Posterior cingulate gyrus (tissue), 11 donors: ENCODE data around the gene TBX2.
A peak's percentile ranks its signal among the peaks of the same experiment; 100 is the strongest.

ENCODE experiments used
- DNase-seq, 10 donors: peaks; one replicate each; pipeline versions ENCODE4 v3.0.0 to v3.0.0-alpha.2; 2020 to 2021; ENCODE audit warnings: mixed read lengths in 3 of 10
- intact Hi-C: fragments of 100-400 bp; cut with DNase I; formaldehyde crosslinking; loops from one replicate; pipeline ENCODE4 v1.15.1; 2023

TBX2 gene

DNA sequence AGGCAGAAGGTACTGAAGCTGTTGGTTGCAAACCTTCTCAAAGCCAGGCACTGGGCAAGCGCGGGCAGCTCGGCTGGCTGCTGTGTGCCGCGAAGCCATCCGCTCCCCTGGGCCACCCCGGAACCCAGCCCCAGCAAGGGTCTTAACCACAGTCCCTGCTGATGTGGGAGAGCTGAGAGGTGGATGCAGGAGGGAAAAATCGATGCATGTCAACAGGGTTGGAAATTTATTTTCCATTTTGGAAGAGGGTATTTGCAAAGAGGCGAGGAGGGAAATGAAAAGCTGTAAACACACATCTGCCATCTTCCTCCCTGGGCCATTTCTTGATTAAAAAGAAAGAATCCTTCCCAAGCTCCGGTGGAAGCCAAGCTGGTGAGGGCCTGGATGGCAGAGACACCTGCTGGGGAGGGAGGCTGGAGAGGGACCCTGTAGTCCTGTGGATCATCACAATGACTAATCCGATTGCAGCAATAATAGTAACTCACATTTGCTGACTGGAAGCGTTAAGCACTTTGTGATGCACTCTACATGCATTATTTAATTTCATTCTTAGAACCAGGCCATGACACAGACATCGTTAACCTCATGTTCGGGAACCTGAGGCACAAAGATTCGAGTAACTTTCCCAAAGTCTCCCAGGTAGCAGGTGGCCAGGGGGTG, 13.9 kb upstream of the TBX2 start:
- intact Hi-C loops = no loop called here
- DNase-seq = peak in 3 of 10 donors; percentile 16 to 84 (median 68)

- DNase-seq = peak in 2 of 10 donors; percentile 15 to 35
- intact Hi-C loops = no loop called here
Observed at GRCh38 chr17:61386251-61386650, 13.4 kb upstream of the TBX2 start.

GRCh38 chr17:61387011-61387410, 12.6 kb upstream of the TBX2 start:
- intact Hi-C loops = no loop called here
- DNase-seq = peak in 4 of 10 donors; percentile 4 to 79 (median 46)

DNA sequence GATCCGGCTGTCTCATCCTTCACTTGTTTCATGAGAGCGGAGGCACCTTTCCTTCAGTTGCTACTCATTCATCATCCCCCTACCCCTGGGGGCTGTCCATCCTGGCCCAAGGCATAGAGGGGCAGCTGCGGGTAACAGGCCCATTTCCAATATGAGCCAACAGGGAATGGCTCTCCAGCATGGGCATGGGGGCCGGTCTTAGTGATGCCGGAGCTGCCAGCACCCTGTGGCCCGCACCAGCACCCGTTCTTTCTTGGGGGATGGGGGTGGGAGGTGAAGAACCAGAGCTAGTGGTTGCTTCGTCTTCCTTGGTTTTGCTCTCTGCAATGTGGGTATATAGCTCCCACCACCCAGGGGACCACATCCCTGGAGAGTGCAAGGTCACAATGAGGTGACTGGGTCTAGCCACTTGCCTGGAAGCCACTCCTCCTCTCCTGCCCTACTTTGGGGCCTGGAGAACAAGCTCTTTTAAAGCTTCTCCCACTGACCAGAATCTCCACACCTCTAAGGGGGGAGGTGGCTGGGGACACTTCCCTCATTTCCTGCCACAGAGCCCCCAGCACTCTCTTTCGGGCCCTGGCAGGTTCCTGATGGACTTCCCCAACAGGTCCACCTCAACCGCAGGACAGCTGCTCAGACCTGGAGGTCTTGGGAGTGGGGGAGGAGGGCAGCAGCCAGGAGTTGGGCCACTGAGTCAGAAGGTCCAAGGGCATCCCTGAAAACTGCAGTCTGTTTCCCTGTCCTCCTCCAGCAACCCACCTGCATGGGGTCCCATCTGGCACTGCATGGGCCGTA, 11.9 kb upstream of the TBX2 start:
- DNase-seq = peak in 3 of 10 donors; percentile 45 to 64 (median 48)
- intact Hi-C loops = no loop called here

DNA sequence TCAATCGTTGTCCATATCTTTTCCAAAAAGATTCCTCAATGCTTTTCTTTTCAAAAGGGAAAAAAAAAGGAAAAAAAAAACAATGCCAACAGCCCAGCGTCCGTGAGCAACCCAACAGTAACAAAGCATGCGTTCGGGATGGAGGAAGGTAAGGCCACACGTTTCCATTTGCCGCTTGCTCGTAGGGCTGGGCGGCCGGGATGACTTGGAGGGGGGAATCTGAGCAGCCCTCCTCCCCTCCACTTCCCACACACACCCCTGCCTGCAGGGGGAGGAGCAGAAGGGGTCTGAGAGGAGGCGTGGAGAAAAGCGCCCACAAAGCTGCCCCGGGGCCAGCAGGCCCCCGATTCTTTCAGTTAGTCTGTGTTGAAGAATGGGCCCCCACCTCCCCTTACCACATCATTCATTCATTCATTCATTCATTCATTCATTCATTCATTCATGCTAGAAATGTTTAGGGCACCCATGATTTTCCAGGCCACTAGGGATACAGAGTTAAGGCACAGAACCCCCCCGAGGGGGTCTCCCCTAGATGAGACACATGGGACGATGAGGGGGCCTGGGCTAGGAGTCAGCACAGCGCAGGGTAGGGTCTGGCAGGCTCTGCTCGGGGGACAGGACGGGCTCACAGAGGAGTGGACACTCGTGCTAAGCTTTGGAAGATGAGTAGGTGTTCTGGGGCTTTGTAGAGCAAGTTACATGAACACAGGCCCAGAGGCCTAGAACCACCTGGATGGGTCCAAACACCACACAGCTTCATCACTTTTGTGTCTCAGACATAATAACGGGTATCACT, 10.9 kb upstream of the TBX2 start:
- intact Hi-C loops = no loop called here
- peak in 3 of 10 donors; percentile 39 to 66 (median 57) for DNase-seq

GRCh38 chr17:61389670-61390478, 9.8 kb upstream of the TBX2 start:
- peak in 7 of 10 donors; percentile 30 to 90 (median 63) for DNase-seq

GRCh38 chr17:61390479-61390791, 9.2 kb upstream of the TBX2 start:
- DNase-seq = peak in 1 of 10 donors; percentile 68
- intact Hi-C loops = loop anchor here (5.0 kb wide), 2 partner anchors 388 to 668 kb away; no protein-coding TSS in a partner anchor

More at GRCh38 chr17:61389670-61390478, 9.8 kb upstream of the TBX2 start:
- intact Hi-C loops = loop anchor here (5.0 kb wide), 2 partner anchors 388 to 668 kb away; no protein-coding TSS in a partner anchor

DNA sequence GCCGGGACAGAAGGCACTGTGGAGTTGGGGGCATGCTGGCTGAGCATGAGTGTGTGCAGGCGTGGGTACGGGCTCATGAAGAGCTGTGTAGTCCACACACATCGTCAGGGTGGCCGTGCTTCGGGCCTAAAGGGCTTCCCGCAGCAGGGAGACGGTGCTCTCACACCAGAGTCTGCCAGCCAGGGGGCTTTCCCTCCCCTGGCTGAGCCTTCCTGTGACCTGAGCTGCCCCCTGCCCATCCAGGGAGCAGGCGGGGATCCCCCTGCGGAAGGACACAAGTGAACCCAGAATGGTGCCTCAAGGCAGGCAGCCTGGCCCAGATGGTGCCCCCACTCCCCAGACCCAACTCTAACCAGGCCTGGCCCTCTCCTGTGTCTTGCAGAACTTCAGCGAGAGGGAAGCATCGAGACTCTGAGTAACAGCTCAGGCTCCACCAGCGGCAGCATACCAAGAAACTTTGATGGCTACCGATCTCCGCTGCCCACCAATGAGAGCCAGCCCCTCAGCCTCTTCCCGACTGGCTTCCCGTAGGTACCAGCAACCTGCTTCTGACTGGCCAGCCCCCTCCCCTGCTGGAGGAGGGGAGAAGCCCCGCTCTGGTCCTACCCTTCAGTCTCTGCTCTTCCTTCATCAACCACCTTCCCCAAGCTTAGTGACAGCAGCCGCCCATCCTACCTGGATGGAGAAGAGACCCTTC, 7.9 kb upstream of the TBX2 start:
- peak in 2 of 10 donors; percentile 70 to 73 for DNase-seq
- intact Hi-C loops = loop anchor here (5.0 kb wide), 2 partner anchors 389 to 669 kb away; no protein-coding TSS in a partner anchor

GRCh38 chr17:61392679-61393078, 7.0 kb upstream of the TBX2 start:
- intact Hi-C loops = loop anchor here (5.0 kb wide), 2 partner anchors 390 to 670 kb away; no protein-coding TSS in a partner anchor
- no peak for DNase-seq

DNA sequence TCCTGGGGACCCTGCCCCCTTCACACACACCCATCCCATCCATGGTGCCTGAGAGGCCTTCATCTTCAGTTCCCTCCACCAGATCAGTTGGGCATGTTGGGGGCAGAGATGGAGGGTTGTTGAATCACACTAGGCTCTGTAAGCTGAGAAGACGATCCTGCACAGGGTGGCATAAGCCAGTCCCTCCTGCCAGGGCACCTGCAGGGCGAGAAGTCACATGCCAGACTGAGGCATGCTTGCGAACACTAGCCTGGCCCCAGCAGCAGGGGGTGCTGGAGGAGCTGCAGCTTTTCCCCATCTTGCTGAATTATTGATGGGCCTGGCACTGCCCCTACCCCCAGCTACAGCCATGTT, 6.1 kb upstream of the TBX2 start:
- intact Hi-C loops = loop anchor here (5.0 kb wide), 2 partner anchors 391 to 671 kb away; no protein-coding TSS in a partner anchor

DNA sequence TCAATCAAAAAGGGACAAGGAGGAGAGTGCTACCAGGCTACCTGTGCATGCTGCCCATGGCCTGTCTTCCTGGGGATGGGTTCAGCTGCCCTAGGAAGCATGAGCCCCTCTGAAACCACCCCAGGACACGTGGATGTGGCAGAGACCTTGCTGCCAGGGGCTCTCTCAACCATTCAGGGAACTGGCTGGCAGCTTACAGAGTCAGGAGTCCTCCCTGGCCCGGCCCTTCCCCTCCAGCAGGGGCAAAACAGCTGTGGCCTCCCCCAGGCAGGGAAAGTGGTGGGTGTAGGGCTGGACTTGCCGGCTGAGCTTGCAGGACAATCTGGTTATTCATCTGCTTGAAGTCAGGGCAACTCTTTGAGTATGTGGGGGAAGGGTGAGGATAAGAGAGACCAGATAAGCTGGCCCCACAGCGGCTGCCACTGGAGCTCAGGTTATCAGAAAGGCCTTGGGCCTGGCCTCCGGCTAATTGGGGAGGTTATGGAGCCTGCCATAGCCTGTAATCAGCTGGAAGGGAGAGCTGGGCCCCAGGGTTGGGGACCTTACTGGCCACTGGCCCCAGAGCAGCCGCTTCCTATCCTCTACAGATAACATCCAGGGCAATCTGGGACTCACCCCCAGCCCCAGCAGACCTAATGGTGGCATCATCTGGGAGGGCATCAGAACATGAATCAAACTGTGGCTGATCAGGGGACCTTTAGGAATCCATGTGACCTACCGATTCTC, 5.6 kb upstream of the TBX2 start:
- intact Hi-C loops = loop anchor here (5.0 kb wide), 2 partner anchors 392 to 672 kb away; no protein-coding TSS in a partner anchor

More for the DNA sequence above, 6.1 kb upstream of the TBX2 start:
- peak in 2 of 10 donors; percentile 64 to 70 for DNase-seq

GRCh38 chr17:61394630-61395408, 4.8 kb upstream of the TBX2 start:
- intact Hi-C loops = loop anchor here (5.0 kb wide), 2 partner anchors 393 to 673 kb away; no protein-coding TSS in a partner anchor
- DNase-seq = peak in 3 of 10 donors; percentile 63 to 74 (median 70)

More for the DNA sequence above, 5.6 kb upstream of the TBX2 start:
- peak in 2 of 10 donors; percentile 66 to 70 for DNase-seq

DNA sequence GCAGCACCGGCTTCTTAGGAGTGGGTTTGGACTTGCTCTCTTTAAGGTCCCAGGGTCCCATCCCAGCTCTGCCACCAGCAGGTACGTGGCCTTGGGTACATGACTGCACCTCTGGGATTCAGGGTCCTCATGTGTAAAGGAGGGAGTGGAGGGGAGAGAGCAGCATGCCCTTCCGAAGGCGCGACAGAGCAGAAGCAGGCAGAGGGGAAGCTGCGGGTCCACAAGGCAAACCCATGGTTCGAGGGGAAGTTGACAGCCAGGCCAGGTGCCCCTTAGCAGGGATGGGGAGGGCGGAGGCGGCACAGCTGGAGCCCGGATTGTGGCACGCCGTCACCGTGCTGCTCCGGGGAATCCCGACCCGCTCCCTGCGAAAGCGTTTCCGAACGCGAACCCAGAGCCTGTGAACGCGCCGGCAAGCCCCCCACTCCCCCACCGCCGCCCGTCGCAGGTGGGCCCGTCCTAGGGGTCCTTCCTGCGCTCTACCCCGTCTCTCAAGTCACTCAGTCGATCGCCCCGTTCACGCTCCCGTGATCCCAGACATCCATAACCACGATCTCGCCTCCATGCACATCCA, 4.1 kb upstream of the TBX2 start:
- intact Hi-C loops = no loop called here
- DNase-seq = peak in 2 of 10 donors; percentile 69 to 77

GRCh38 chr17:61395983-61396585, 3.6 kb upstream of the TBX2 start:
- DNase-seq = peak in 2 of 10 donors; percentile 32 to 63
- intact Hi-C loops = no loop called here

DNA sequence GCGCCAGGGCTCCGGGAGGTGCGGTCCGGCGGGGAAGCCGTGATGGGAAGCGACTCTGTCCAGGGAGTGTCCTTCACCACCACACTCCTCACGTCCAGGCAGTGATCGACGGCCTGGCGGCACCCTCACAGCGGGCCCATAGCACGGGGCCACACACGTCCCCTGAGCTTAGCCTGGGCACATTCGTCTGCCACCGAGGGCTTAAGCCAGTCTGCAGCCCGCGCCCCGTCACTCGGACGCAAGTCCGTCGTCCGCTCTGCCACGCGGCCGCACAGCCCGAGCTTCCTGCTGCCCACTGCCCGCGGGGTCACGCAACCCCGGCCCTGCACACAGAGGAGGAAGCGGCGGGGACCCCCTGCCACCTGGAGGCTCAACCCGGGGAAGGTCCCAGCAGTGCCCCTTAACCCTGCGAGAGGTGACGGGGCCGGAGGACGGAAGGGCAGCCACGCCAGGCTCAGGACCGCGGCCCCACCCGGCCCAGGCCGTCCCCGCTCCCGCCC, 3.0 kb upstream of the TBX2 start:
- DNase-seq = peak in 2 of 10 donors; percentile 78 to 81
- intact Hi-C loops = no loop called here

DNA sequence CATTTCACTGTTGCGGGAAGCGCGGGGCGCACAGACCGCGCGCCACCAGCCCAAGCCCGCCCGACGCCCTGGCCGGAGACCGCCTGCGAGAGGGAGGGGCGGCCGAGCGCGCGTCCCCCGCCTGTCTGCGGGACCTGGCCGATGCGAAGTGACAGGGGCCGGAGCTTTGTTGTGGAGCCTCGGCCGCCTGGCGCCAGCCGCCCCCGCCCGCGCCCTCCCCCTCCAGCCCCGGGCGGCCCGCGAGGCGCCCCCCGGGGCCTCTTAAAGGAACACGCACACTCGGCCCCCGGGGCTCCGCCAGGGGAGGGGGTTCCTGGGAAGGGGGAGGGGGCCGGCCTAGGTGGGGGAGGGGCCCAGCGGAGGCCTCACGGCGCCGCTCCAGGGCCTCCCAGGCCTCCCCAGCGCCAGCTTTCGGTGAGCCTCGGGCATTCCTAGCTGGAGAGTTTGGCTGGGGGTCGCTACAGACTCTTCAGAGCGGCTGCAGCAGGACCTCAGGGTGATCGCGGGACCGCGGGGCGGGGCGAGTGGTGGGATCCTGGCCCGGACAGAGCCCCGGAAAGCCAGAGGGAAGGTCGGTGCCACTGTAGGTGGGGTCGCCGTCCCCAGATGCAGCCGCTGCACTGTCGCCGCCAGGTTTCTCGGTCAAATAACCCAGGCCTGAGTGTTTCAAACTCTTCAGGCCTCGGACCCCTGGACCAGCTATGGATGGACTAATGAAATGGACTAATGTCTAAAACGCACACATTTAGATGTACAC, 2.4 kb upstream of the TBX2 start:
- intact Hi-C loops = no loop called here
- peak in 3 of 10 donors; percentile 42 to 70 (median 67) for DNase-seq
